HuH-7 (cell line): ENCODE data around the gene OPTN.
"Not testable (repeated sequence)": the region's sequence is repeated elsewhere in the genome, so short reads cannot be mapped to it uniquely, and the experiment has no call there.

ENCODE experiments used
- DNase-seq: peaks from one replicate; pipeline ENCODE4 v3.0.0; 2011; ENCODE audit warnings: low spot score

OPTN gene

DNA sequence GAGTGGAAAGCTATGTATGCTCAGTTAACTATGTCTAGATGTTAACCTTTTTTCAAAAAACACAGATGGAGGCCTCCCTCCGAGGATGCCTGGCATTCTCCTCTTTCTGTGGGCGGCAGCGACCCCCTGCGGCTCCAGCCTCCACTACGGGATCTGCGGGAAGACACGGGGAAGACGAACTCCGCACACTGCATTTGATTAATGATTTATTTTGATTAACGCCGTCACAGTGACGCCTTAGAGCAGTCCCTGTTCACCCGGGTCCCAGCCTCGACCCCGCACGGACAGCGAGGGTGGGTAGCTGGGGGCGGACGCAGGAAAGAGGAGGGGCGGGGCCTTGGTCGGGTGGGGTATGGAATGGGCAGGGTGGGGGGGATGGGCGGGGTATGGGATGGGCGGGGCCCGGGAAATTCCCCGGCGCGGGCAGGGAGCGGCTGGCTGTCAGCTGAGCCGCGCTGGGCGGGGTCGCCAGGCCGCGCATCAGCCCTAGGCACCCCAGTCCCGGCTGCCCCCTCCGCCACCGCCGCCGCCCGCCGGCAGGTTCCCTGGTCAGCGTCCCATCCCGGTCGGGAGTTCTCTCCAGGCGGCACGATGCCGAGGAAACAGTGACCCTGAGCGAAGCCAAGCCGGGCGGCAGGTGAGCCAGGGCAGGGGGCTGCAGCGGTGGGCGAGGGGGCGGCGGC, at the start of gene OPTN:
TSS of gene OPTN (plus strand) at position 498 of the 683 bp plus-strand sequence. CDS start 8,960 bp downstream, outside the sequence.
- peak; percentile 91 for DNase-seq

DNA sequence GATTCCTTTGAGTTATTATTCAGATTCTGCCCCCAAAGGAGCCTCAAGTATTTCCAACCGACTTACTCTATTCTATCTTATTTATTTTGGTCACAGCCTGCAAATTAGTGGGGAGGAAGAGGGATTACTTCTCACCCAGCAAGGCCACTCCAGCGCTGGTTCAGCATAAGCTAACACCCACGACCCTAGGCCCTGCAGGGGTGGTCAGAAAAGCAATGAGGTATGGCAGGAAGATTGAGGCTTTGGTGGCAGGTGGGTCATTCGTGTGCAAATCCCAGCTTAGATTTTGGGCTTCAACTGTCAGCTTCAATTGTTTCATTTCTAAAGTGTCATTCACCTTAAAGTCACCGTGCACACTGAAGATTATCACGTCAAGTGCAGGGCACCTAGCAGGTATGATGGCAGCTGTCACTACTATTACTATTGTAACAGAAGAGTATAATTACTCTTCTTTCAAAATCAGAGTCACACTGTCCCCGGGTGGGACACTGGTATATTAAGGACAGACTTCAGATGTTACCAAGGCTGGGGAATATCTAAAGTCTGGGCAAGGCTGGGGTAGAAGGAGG, 48.8 kb upstream of the OPTN start:
- DNase-seq, result no peak

DNA sequence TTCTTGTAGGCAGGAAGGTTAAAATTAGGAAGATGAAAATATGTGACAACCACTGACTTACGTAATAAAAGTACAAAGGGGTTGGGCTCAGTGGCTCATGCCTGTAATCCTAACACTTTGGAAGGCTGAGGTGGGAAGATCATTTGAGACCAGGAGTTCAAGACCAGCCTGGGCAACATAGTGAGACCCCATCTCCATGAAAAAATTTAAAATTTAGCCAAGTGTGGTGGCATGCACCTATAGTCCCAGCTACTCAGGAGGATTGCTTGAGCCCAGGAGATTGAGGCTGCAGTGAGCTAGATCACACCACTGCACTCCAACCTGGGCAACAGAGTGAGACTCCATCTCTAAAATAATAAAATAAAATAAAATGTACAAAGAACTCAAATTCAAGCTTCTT, 46.8 kb upstream of the OPTN start:
- not testable (repeated sequence) for DNase-seq

DNA sequence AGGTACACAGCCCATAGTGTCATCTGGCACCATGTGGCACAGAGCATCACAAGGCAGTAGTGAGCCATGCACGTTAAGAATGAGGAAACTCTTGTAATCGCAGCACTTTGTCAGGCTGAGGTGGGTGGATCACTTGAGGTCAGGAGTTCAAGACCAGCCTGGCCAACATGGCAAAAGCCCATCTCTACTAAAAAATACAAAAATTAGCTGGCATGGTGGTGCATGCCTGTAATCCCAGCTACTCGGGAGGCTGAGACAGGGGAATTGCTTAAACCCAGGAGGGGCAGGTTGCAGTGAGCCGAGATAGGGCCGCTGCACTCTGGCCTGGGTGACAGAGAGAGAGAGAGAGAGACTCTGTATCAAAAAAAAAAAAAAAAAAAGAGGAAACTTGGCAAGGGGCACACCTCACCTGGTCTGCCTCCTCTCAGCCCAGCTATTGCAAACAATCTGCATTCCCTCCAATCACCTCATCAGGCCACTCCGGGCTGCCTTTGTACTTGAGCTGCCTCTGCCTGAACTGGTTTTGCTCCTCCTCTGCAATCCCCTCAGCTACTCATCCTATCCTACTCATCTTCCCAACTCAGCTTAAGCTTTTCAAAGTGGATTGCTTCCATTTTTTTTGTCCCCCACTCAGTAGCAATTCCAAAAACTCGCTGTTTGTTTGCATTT, 46.0 kb upstream of the OPTN start:
- no peak for DNase-seq

DNA sequence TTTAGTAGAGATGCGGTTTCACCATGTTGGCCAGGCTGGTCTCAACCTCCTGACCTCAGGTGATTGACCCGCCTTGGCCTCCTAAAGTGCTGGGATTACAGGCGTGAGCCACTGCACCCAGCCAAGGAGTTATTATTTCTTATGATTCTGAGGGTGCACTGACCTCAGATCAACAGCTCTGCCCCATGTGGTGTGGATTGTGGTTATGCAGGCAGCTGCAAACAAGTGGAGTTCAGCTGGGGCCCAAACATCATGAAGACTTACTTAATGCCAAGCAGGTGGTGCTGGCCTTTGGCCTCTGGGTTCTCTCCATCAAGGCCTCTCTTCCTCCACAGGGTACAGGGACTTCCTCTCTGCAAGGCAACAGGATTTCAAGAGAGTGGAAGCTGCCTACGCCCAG, 45.1 kb upstream of the OPTN start:
- DNase-seq, result no peak

DNA sequence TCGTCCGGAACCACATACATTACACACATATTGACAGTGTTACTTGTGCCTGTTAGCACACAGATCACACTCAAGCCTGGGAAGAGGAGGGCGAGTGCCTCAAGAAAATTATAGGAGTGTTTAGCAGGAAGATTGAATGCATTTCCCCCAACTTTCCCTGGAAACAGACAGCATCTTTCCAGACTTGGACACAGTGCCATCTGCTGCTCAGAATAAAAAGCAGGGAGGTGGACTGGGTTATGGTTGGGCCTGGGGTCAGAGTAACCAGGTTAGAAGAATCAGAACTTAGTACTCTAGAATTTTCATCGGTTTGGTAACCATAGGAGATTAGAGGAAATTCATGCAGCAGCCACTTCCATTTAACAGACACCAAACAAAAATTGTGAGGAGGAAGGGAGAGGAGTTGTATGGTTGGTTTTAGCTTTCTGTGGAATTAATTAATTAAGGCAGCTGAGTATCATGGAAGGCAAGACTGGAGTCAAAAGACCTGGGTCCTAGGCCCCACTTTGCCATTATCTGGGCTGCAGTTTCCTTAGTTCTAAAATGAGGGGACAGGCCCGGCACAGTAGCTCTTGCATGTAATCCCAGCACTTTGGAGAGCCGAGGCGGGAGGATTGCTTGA, 43.4 kb upstream of the OPTN start:
- DNase-seq, result peak; percentile 39

DNA sequence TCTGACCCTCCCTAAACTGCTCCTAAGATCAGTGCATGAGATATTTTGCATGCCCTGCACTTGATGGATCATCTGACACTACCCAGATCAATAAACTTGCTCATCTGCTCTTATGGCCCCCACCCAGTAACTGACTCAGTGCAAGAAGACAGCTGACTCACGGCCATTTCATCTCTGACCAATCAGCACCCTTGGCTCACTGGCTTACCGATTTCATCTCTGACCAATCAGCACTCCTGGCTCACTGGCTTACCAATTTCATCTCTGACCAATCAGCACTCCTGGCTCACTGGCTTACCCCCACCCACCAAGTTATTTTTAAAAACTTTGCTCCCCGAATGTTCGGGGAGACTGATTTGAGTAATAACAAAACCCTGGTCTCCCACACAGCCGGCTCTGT, 37.2 kb upstream of the OPTN start:
- DNase-seq, result no peak

DNA sequence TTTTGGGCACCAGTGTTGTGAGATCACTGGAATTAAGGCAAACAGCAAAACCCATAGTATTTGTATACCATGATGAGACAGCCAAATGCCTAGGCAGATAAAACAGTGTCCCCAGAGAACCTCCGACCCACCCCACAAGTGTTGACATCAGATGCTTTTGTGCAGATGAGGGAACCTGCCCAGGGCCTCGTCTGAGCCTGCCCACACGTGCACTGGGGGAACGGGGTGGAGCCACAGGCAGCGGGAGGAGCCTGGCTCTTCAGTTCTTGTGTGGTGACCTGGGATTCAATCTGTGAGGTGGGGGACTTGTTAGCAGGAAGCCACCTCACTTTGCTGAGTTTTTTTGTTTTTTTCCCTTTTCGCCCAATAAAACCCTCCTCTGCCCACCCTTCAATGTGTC, 33.4 kb upstream of the OPTN start:
- DNase-seq, result no peak

DNA sequence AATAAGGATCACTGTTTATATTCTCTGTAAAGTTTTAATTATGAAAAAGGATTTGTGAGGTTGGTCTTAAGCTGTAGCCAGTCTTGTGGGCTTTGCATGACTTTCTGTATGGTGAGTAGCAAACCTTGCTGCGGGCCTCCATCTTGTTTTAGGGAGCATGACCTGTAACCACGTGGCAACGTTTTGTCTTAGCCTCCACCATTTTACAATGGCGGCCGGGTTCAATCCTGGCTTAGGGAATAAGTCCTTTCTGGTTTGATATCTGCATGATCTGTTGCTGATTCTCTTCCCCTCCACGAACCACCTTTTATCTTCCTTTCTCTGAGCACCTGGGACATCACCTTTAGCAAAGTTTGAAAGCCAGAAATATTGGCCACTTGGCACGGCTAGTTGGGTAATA, 32.5 kb upstream of the OPTN start:
- no peak for DNase-seq

DNA sequence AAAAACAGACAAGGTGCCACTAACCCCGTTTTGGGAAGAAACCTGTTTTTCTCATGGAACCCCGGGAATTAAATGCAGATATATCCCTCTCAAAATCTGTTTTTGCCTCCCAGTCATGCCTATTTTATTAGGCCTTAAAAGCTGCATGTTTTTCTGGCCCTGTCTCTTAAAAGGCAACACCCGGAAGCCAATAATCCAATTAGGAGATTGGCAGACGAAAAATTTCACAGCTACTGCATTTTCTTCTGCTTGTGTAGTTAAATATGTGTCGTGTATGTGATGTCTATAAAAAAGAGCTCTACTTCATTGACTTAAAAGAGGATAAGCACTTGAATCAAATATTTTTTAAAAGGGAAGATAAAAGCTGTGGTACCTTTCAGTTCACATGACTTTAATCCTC, 31.9 kb upstream of the OPTN start:
- DNase-seq, result no peak

DNA sequence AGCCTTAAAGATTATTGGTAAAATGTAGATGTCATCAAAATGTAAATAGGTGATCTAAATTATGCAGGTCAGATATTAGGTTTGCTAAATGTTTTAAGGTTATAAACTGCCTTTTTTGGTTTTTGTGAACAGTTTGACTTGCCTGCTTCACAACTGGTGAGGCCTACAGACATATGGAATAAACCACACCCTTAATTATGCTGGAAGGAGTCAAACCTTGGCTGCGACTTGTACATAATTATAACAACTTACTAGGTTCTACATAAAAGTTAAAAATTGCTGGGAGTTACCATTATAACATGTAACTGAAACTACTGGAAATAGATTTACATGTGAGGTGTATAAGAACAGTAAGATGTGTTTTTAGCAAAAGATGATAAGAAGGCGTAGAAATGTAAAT, 31.5 kb upstream of the OPTN start:
- DNase-seq, result no peak

DNA sequence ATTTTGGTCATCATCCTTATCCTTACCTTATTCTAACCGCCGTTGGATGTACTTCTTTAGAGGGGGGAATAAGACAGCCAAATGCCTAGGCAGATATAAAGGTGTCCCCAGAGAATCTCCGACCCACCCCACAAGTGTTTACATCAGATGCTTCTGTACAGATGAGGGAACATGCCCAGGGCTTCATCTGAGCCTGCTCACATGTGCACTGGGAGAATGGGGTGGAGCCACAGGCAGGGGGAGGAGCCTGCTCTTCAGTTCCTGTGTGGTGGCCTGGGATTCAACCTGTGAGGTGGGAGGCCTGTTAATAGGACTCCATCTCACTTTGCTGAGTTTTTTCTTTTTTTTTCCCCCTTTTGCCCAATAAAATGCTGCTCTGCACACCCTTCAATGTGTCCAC, 27.6 kb upstream of the OPTN start:
- no peak for DNase-seq

DNA sequence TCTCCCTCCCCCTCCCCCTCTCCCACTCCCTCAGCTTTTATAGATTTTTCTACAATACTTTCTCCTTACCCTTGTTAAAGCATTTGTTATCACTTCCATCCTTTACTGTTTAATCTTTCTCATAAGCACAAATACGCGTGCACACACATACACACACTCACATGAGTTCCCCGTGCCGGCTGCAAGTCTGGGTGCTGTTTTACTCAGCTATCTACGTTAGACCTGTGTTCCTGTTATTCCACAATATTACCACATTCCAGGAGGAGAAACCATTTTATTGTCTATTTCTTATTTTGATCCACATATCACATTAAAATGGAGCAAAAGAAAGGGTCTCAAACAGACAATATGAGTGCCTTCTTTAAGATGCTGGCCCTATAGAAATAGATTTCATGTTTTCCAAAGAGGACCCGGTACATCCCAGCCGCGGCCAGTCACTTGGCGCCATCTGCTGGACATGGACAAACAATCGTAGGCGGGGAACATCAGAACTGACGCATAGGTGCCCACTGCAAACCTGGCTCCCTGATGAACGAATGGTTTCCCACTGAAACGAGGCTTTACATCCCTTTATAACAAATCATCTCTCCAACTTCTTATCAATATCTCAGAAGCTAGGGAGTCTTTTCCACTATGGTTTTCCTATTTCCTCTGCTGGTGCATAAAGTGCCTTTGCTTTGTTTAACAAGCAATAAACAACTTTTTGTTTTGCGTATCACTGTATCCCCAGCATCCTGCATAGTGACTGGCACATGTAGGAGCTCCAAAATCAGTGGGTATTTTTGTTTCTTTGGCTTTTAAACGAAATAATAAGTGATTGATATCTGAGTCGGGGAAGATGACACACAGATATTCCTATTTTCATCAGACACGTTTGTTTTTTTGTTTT, 25.2 kb upstream of the OPTN start:
- peak; percentile 76 for DNase-seq

DNA sequence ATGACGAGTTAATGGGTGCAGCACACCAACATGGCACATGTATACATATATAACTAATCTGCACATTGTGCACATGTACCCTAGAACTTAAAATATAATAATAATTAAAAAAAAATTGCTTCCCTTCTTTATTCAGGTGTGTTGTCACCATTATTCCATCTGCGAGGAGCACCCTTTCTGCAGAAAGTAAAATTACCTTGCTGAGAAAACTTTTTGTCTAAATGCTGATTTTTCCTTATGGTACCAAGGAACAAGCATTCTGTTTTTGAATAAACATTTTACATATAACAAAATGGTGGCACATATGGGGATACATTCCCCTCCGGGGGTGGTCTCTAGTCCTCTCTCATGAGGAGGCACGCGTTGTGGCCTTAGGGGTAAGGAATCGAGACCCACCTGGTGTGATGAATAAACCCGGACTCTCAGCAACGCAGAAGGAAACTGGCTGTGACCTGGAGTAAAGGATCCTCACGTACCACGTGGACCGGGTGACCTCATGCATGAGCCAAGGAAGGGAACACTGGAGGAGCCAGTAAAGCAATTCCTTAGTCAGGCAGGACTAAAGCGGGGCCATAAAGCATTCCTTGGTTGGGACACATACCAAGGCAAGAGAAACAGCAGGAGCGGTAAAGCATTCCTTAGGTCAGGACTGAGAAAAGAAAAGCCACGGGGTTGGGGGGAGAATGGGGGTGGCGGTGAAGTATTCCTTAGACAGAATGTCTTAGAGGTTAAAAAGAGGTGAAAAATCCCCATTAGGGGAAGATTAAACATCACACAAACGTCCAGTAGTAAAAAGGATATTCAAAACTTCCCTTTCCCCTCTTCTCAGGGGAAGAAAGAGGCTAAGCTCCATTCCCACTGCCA, 20.8 kb upstream of the OPTN start:
- no peak for DNase-seq

DNA sequence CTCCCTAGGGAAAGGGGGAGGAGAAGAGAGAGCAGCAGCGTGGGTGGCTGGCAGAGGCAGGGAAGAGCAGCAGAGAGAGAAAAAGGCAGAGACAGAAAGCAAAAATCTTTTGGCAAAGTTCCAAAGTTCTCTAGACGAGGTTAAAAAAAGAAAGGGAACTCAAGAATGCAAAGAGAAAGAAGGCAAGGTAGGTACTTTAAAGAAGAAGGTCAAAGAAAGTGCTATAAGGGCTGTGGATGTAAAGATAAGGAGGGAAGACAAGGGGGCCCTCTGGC, 20.2 kb upstream of the OPTN start:
- DNase-seq, result no peak

DNA sequence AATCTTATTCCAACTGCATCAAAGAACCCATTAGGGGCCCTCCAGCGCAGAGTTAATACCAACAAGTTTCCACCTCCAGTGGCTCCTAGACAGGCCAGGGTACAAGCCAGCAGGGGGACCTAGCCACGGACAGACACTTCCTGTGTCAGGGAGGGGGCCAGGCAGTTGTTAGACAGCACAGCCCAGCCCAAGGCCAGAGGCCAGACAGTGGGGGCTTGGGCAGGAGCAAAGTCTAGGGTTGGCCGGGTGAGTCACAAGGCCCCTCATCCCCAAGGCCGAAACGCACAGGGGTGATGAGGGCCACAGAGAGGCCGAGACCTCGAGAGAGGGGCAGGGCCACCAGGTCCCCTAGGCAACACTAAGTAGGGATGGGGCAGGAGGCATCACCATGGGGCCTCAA, 19.3 kb upstream of the OPTN start:
- DNase-seq, result no peak

DNA sequence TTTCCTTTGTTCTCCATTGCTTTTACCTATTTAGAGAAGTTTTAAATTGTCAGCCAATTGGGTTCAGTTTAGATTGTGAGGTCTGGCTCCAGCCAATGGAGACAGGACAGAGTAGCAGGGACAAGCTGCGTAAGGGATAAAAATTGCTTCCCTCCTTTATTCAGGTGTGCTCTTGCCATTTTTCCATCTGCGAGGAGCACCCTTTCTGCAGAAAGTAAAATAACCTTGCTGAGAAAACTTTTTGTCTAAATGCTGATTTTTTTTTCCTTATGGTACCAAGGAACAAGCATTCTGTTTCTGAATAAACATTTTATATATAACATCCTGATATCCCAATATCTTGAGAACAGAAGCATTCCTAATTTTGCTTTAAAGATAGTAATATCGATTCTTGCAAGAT, 16.3 kb upstream of the OPTN start:
- not testable (repeated sequence) for DNase-seq

DNA sequence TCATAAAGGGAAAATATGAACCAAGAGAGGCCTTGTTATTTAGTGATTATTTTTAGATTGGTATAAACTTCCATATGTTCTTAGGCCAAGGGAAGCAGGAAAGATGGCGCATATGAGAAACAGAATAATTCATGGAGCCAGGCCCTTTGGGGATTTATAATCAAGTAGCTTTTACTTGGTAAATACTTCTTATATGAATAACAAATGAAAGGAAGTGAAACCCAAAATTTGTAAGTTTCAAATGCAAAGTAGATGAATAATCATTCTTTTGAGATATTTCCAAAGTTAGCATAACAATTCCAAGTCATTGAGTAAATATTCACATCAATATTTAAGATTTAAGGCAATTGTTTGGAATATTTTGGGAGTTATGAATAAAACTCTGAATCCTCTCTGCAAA, 13.9 kb upstream of the OPTN start:
- no peak for DNase-seq

DNA sequence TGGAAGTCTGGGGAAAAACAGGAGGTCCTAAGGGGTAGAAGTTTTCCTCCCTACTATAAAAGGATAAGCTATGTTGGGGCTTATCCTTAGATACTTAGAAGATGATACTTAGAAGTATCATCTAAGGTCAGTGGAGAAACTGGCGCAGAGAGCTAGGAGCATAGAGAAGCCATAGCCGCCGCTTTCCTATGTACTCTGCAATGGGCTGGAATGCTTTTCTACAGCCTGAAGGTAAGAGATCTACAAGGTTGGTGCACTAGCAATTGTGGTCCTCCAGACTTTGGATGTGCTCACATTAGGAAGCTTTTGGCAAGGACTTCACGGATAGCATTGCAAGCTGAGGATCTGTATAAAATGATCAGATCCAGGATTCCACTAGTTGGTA, 12.4 kb upstream of the OPTN start:
- DNase-seq, result no peak

DNA sequence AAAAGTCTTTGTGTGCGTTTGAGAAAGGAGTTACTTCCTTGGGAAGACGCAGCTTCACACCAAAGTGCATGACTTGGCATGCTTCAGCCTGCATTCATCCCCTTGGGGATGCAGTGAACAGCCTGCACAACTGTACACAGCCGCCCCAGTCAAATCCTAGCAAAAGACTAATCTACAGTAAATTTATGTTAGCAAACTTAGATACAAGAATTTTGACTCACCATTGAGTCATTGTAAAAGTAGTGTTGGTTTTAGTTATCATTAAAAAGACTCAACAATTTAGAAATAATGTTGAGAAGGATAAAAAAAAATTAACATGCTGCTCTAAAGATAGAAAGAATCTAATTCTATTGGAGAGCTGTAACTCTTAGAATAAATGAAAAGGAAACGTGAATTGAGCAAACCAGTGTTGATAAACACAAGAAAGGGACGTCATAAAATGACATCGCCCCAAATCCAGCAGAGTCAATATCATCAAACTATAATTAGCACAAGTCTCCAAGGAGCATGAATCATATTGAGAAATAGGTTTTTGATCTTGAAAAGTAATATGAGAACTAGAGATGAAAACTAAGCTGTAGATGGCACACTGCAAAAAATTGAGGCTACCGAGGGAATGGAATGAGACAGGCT, 11.9 kb upstream of the OPTN start:
- DNase-seq, result no peak

DNA sequence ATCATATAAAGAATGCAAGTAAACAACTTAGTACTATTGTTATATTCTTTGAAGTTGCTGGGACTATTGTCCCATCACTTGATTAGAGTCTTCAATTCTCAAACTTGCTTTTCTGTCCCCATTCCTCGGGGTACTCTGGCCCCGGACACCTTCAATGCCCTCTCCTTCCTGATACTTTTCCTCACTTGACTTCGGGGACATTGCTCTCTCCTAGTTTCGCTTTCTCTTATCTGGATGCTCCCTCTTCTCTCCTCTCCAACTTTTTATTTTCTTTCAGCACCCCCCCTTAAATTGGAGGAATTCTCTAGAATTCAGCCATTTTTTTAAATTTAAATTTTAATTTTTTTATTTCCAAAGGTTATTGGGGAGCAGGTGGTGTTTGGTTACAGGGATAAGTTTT, 10.6 kb upstream of the OPTN start:
- no peak for DNase-seq
